Liver (tissue), 9 donors: Measurements from ENCODE around the gene KANSL3. TPM values are rescaled to one million over a fixed set of nuclear protein-coding genes. Genes with fewer than 3 reads are reported as not detected.

Experiments used
- DNase-seq: peaks from one replicate; pipeline ENCODE4 v3.0.0-alpha.2; 2017; ENCODE audit warnings: low spot score
- H3K27ac ChIP-seq, 2 donors: one replicate each; pipeline ENCODE4 v1.7.0; 2013; ENCODE audit warnings: inconsistent platforms in 2 of 2, low read length in 2 of 2, control low read depth in 1 of 2, low read depth in 1 of 2, mild to moderate bottlenecking in 1 of 2
- H3K27me3 ChIP-seq, 4 donors: one replicate each; pipeline versions ENCODE4 v1.6.1 to v1.7.0; 2013; ENCODE audit warnings: low read length in 3 of 4, inconsistent platforms in 1 of 4, mild to moderate bottlenecking in 1 of 4, moderate library complexity in 1 of 4; ENCODE audit not compliant: control insufficient read depth in 4 of 4, insufficient read depth in 4 of 4
- H3K36me3 ChIP-seq, 4 donors: one replicate each; pipeline versions ENCODE4 v1.6.1 to v1.7.0; 2013; ENCODE audit warnings: low read length in 3 of 4, mild to moderate bottlenecking in 3 of 4, low read depth in 1 of 4, moderate library complexity in 1 of 4; ENCODE audit not compliant: control insufficient read depth in 4 of 4, insufficient read depth in 3 of 4
- H3K4me1 ChIP-seq, 4 donors: one replicate each; pipeline versions ENCODE4 v1.6.1 to v1.7.0; 2013; ENCODE audit warnings: low read length in 3 of 4, mild to moderate bottlenecking in 3 of 4, moderate library complexity in 1 of 4; ENCODE audit not compliant: control insufficient read depth in 4 of 4, insufficient read depth in 4 of 4
- H3K4me3 ChIP-seq, 3 donors: one replicate each; pipeline versions ENCODE4 v1.6.1 to v1.7.0; 2013; ENCODE audit warnings: low read length in 3 of 3, control low read depth in 1 of 3, low read depth in 1 of 3, mild to moderate bottlenecking in 1 of 3
- H3K9ac ChIP-seq, 2 donors: one replicate each; pipeline ENCODE4 v1.7.0; 2013; ENCODE audit warnings: low read length in 2 of 2, mild to moderate bottlenecking in 2 of 2, moderate library complexity in 2 of 2, control low read depth in 1 of 2, low read depth in 1 of 2
- H3K9me3 ChIP-seq, 4 donors: one replicate each; pipeline versions ENCODE4 v1.6.1 to v1.7.0; 2013; ENCODE audit warnings: low read length in 3 of 4; ENCODE audit not compliant: control insufficient read depth in 4 of 4
- ATF3 ChIP-seq: IDR thresholded peaks from 2 replicates; pipeline ENCODE4 v1.6.1; 2016; ENCODE audit warnings: antibody characterized with exemption
- CTCF ChIP-seq: fragments of 150-350 bp; IDR thresholded peaks from 2 replicates; pipeline ENCODE4 v1.5.1; 2017; ENCODE audit warnings: improper control_type of control experiment, low read depth, low read length; ENCODE audit not compliant: missing input control
- EGR1 ChIP-seq, 2 donors: IDR thresholded peaks; 2 replicates each; pipeline ENCODE4 v1.6.1; 2016 to 2018; ENCODE audit warnings: antibody characterized with exemption in 2 of 2, low read depth in 2 of 2
- FOXA1 ChIP-seq: IDR thresholded peaks from 2 replicates; pipeline ENCODE4 v1.6.1; 2016; ENCODE audit warnings: antibody characterized with exemption
- FOXA2 ChIP-seq: IDR thresholded peaks from 2 replicates; pipeline ENCODE4 v1.6.1; 2016; ENCODE audit warnings: antibody characterized with exemption
- GABPA ChIP-seq, 2 donors: IDR thresholded peaks in 1 of 2; conservative IDR thresholded peaks in 1 of 2; 2 replicates each; pipeline ENCODE4 v1.6.1; 2016; ENCODE audit warnings: antibody characterized with exemption in 2 of 2, mild to moderate bottlenecking in 1 of 2, moderate library complexity in 1 of 2
- HNF4A ChIP-seq, 2 donors: conservative IDR thresholded peaks; 2 replicates each; pipeline ENCODE4 v1.6.1; 2016; ENCODE audit warnings: antibody characterized with exemption in 2 of 2, mild to moderate bottlenecking in 2 of 2
- HNF4G ChIP-seq: IDR thresholded peaks from 2 replicates; pipeline ENCODE4 v1.6.1; 2016; ENCODE audit warnings: antibody characterized with exemption
- JUND ChIP-seq, 2 donors: IDR thresholded peaks; 2 replicates each; pipeline ENCODE4 v1.6.1; 2016; ENCODE audit warnings: antibody characterized with exemption in 2 of 2
- MAX ChIP-seq: IDR thresholded peaks from 2 replicates; pipeline ENCODE4 v1.6.1; 2016; ENCODE audit warnings: antibody characterized with exemption
- NR2F2 ChIP-seq: IDR thresholded peaks from 2 replicates; pipeline ENCODE4 v1.6.1; 2016; ENCODE audit warnings: antibody characterized with exemption
- RAD21 ChIP-seq, 2 donors: IDR thresholded peaks; 2 replicates each; pipeline ENCODE4 v1.6.1; 2016; ENCODE audit warnings: antibody characterized with exemption in 2 of 2, mild to moderate bottlenecking in 2 of 2
- REST ChIP-seq: IDR thresholded peaks from 2 replicates; pipeline ENCODE4 v1.6.1; 2016; ENCODE audit warnings: antibody characterized with exemption, mild to moderate bottlenecking
- RXRA ChIP-seq, 2 donors: IDR thresholded peaks; 2 replicates each; pipeline ENCODE4 v1.6.1; 2017 to 2018; ENCODE audit warnings: antibody characterized with exemption in 2 of 2, mild to moderate bottlenecking in 1 of 2
- SP1 ChIP-seq: IDR thresholded peaks from 2 replicates; pipeline ENCODE4 v1.6.1; 2018; ENCODE audit warnings: antibody characterized with exemption, mild to moderate bottlenecking
- TAF1 ChIP-seq: conservative IDR thresholded peaks from 2 replicates; pipeline ENCODE4 v1.6.1; 2016; ENCODE audit warnings: antibody characterized with exemption, mild to moderate bottlenecking
- YY1 ChIP-seq: IDR thresholded peaks from 2 replicates; pipeline ENCODE4 v1.6.1; 2016; ENCODE audit warnings: antibody characterized with exemption, mild to moderate bottlenecking
- ZBTB33 ChIP-seq: IDR thresholded peaks from 2 replicates; pipeline ENCODE4 v1.6.1; 2016; ENCODE audit warnings: antibody characterized with exemption
- WGBS: extraction: QIAGEN DNeasy Blood & Tissue Kit; methylation state at CpG from one replicate; pipeline ENCODE4 v1.1.7; 2013; 5-methylcytosine and 5-hydroxymethylcytosine counted together
- polyA plus RNA-seq, 2 donors: library from polyadenylated mRNA; stranded (reverse) in 1 of 2; unstranded in 1 of 2; fragments of 200-250 nt in 1 of 2; fragments of >200 nt in 1 of 2; fragmentation: Nextera tagmentation in 1 of 2; extraction: Ambion mirVana in 1 of 2; gene quantifications; one replicate each; pipeline versions ENCODE4 v1.2.1 to v1.2.3, GENCODE V29; 2013 to 2015
- total RNA-seq, 2 donors: library from RNA; depleted of rRNA; stranded (reverse); fragments of >200 nt; gene quantifications; one replicate each; pipeline ENCODE4 v1.2.3, GENCODE V29; 2014
- donor health status: healthy.
- donor health status: healthy.
- donor health status: healthy.
- donor health status: healthy.
- donor health status: healthy.

The KANSL3 gene
- total RNA-seq (10 to 100 TPM; 27.2 to 30.5 TPM), polyA plus RNA-seq (1 to 10 TPM; 8.3 to 10.0 TPM)

- Histone ChIP-seq H3K27ac (peak within 1 kb of the TSS; percentile 97 to 98), H3K9me3 (no peaks in the 10 kb centered on the region), H3K4me3 (peak within 1 kb of the TSS; percentile 77 to 86 (median 80)), H3K27me3 (no peaks in the 10 kb centered on the region), H3K9ac (peak within 1 kb of the TSS; percentile 85 to 94), H3K4me1 (peaks cover 5 to 19% (median 11%) of the 10 kb centered on the region in 4 donors), H3K36me3 (peaks cover 0 to 5% (median 2%) of the 10 kb centered on the region in 4 donors)
- peak; percentile 94 for DNase-seq
- TF ChIP-seq CTCF (no peak), FOXA1 (peak; percentile 58), ATF3 (no peak), ZBTB33 (peak; percentile 26), GABPA (IDR thresholded peaks at IDR 0.05 in 1 of 2, conservative IDR thresholded peaks at IDR 0.05 in 1 of 2) (peak in 1 of 2 donors; percentile 73), RAD21 (IDR thresholded peaks at IDR 0.05) (peak; percentile 18 to 60), TAF1 (no peak), FOXA2 (no peak), EGR1 (IDR thresholded peaks at IDR 0.05; ENCODE audit: low read depth in 2 of 2) (peak in 1 of 2 donors; percentile 86), REST (peak; percentile 17), SP1 (peak; percentile 88), HNF4A (conservative IDR thresholded peaks at IDR 0.05) (peak; percentile 8 to 45), RXRA (IDR thresholded peaks at IDR 0.05) (peak; percentile 54 to 61), MAX (peak; percentile 94), NR2F2 (peak; percentile 45), HNF4G (peak; percentile 4), YY1 (peak; percentile 93), JUND (IDR thresholded peaks at IDR 0.05) (no peak)
- 8% methylated on average over 67 of the region's 67 CpGs for WGBS
Measured at GRCh38 chr2:96638144-96639121, at the start of gene KANSL3. KANSL3 (minus strand) TSS chr2:96638312; CDS start chr2:96637135, 1,177 bp downstream.
